ENCODE results near the gene KCNIP1.

KCNIP1 gene

GRCh38 chr5:170482511-170482910, 21.3 kb upstream of the KCNIP1 start:
- H3K4me3 ChIP-seq (ENCODE audit: low read depth, low read length) = no peak overlapping the region
- no peak for TF ChIP-seq CTCF (IDR thresholded peaks at IDR 0.05; ENCODE audit: insufficient read depth, low read depth, low read length, missing control alignments)
- no peak for DNase-seq (ENCODE audit: low read depth)

- no peak overlapping the region for H3K4me3 ChIP-seq (ENCODE audit: low read depth, low read length)
- TF ChIP-seq CTCF (IDR thresholded peaks at IDR 0.05; ENCODE audit: insufficient read depth, low read depth, low read length, missing control alignments) = no peak
- DNase-seq (ENCODE audit: low read depth) = no peak
These were observed 19.9 kb upstream of the KCNIP1 start for GRCh38 chr5:170483701-170484458.

- DNase-seq (ENCODE audit: low read depth) = no peak
- no peak overlapping the region for H3K4me3 ChIP-seq (ENCODE audit: low read depth, low read length)
- TF ChIP-seq CTCF (IDR thresholded peaks at IDR 0.05; ENCODE audit: insufficient read depth, low read depth, low read length, missing control alignments) = no peak
These were observed 19.4 kb upstream of the KCNIP1 start for GRCh38 chr5:170484459-170484831.

GRCh38 chr5:170484847-170485615, 18.8 kb upstream of the KCNIP1 start:
- no peak for DNase-seq (ENCODE audit: low read depth)
- no peak overlapping the region for H3K4me3 ChIP-seq (ENCODE audit: low read depth, low read length)
- no peak for TF ChIP-seq CTCF (IDR thresholded peaks at IDR 0.05; ENCODE audit: insufficient read depth, low read depth, low read length, missing control alignments)

- H3K4me3 ChIP-seq (ENCODE audit: low read depth, low read length) = no peak overlapping the region
- no peak for DNase-seq (ENCODE audit: low read depth)
- TF ChIP-seq CTCF (IDR thresholded peaks at IDR 0.05; ENCODE audit: insufficient read depth, low read depth, low read length, missing control alignments) = no peak
These were observed 18.3 kb upstream of the KCNIP1 start for GRCh38 chr5:170485616-170485911.

GRCh38 chr5:170486371-170486770, 17.4 kb upstream of the KCNIP1 start:
- no peak overlapping the region for H3K4me3 ChIP-seq (ENCODE audit: low read depth, low read length)
- no peak for TF ChIP-seq CTCF (IDR thresholded peaks at IDR 0.05; ENCODE audit: insufficient read depth, low read depth, low read length, missing control alignments)
- no peak for DNase-seq (ENCODE audit: low read depth)

All from GM12865 (cell line).